GM23338 (cell line): ENCODE results near the gene FRAT2. TPM values are rescaled to one million over a fixed set of nuclear protein-coding genes. Genes with fewer than 3 reads are reported as not detected.

ENCODE experiments used
- ATAC-seq: fragments of 200-7000 bp; cut with Tn5 transposase; 3 replicates; pipeline ENCODE4 v1.9.1; 2020
- DNase-seq: peaks from one replicate; pipeline ENCODE4 v3.0.0-alpha.2; 2015; ENCODE audit warnings: low spot score
- H2AFZ ChIP-seq: fragments of 200-600 bp; sonication (generic); 2 replicates; pipeline ENCODE4 v1.8.0; 2016; ENCODE audit warnings: antibody characterized with exemption, mild to moderate bottlenecking, moderate library complexity
- H3F3A ChIP-seq: fragments of 200-600 bp; sonication (generic); replicated peaks from 2 replicates; pipeline ENCODE4 v1.8.0; 2017; ENCODE audit warnings: antibody characterized with exemption, mixed run types, low read depth
- H3K27ac ChIP-seq: fragments of 200-600 bp; sonication (generic); 2 replicates; pipeline ENCODE4 v1.6.1; 2016; ENCODE audit warnings: low read depth
- H3K27me3 ChIP-seq: fragments of 200-600 bp; sonication (generic); 2 replicates; pipeline ENCODE4 v1.8.0; 2016; ENCODE audit warnings: mild to moderate bottlenecking, mixed run types, moderate library complexity; ENCODE audit not compliant: insufficient read depth
- H3K36me3 ChIP-seq: fragments of 200-600 bp; sonication (generic); 2 replicates; pipeline ENCODE4 v1.8.0; 2016; ENCODE audit warnings: mild to moderate bottlenecking; ENCODE audit not compliant: insufficient read depth
- H3K4me1 ChIP-seq: fragments of 200-600 bp; sonication (generic); 2 replicates; pipeline ENCODE4 v1.8.0; 2016; ENCODE audit warnings: mild to moderate bottlenecking, moderate library complexity; ENCODE audit not compliant: insufficient read depth
- H3K4me2 ChIP-seq: fragments of 200-600 bp; sonication (generic); 2 replicates; pipeline ENCODE4 v1.7.1; 2017; ENCODE audit warnings: mixed run types
- H3K4me3 ChIP-seq: fragments of 200-600 bp; sonication (generic); 2 replicates; pipeline ENCODE4 v1.6.1; 2016; ENCODE audit warnings: mixed run types
- H3K79me2 ChIP-seq: fragments of 200-600 bp; sonication (generic); replicated peaks from 2 replicates; pipeline ENCODE4 v1.8.0; 2017; ENCODE audit warnings: mild to moderate bottlenecking; ENCODE audit not compliant: insufficient read depth
- H3K9me2 ChIP-seq: fragments of 200-600 bp; sonication (generic); 2 replicates; pipeline ENCODE4 v1.8.0; 2017; ENCODE audit not compliant: insufficient read depth
- H4K20me1 ChIP-seq: fragments of 200-600 bp; sonication (generic); replicated peaks from 2 replicates; pipeline ENCODE4 v1.8.0; 2017; ENCODE audit warnings: mild to moderate bottlenecking; ENCODE audit not compliant: insufficient read depth
- H3K27ac Mint-ChIP-seq: 2 replicates; pipeline ENCODE4 v1.8.0; 2020; ENCODE audit warnings: inconsistent platforms, mild to moderate bottlenecking, moderate library complexity, mixed read lengths
- H3K27me3 Mint-ChIP-seq: 3 replicates; pipeline ENCODE4 v1.8.0; 2022; ENCODE audit warnings: low read depth, mild to moderate bottlenecking, moderate library complexity, mixed read lengths, inconsistent platforms; ENCODE audit not compliant: insufficient read depth, poor library complexity
- H3K36me3 Mint-ChIP-seq: 3 replicates; pipeline ENCODE4 v1.8.0; 2021; ENCODE audit warnings: low read depth, mild to moderate bottlenecking, inconsistent platforms, moderate library complexity, mixed read lengths
- H3K4me1 Mint-ChIP-seq: 3 replicates; pipeline ENCODE4 v1.8.0; 2020; ENCODE audit warnings: mild to moderate bottlenecking, inconsistent platforms, mixed read lengths
- H3K4me3 Mint-ChIP-seq: 3 replicates; pipeline ENCODE4 v1.8.0; 2021; ENCODE audit warnings: moderate library complexity, mild to moderate bottlenecking, inconsistent platforms, mixed read lengths
- H3K9me3 Mint-ChIP-seq: 3 replicates; pipeline ENCODE4 v1.8.0; 2020; ENCODE audit warnings: moderate library complexity, mild to moderate bottlenecking, inconsistent platforms, mixed read lengths
- CREB1 ChIP-seq: fragments of 250-450 bp; sonication (Bioruptor Pico); IDR thresholded peaks from 2 replicates; pipeline ENCODE4 v1.5.0; 2020; ENCODE audit warnings: low read depth, mild to moderate bottlenecking, moderate library complexity
- EZH2 ChIP-seq: fragments of 200-600 bp; sonication (generic); IDR thresholded peaks from one replicate; pipeline ENCODE4 v1.8.0; 2017; ENCODE audit warnings: antibody characterized with exemption, mild to moderate bottlenecking, low read depth; ENCODE audit not compliant: unreplicated experiment
- NANOG ChIP-seq: IDR thresholded peaks from 2 replicates; pipeline ENCODE4 v1.6.1; 2016; ENCODE audit warnings: antibody characterized with exemption, borderline replicate concordance
- ZNF331 ChIP-seq: fragments of 250-450 bp; sonication (Bioruptor Pico); IDR thresholded peaks from 2 replicates; pipeline ENCODE4 v1.5.0; 2020; ENCODE audit warnings: low read depth, mild to moderate bottlenecking, moderate library complexity
- polyA plus RNA-seq: library from polyadenylated mRNA; unstranded; fragments of >200 nt; fragmentation: Nextera tagmentation; extraction: Ambion mirVana; gene quantifications from 2 replicates; pipeline ENCODE4 v1.2.1, GENCODE V29; 2016
- total RNA-seq: library from RNA; depleted of rRNA; stranded (reverse); fragments of >200 nt; shearing (Covaris generic); gene quantifications from 2 replicates; pipeline ENCODE4 v1.2.3, GENCODE V29; 2014
- TF ChIP-seq, protein P1 (sequence below), 2 experiments: fragments of 200-600 bp in 1 of 2; sonication (generic) in 1 of 2; conservative IDR thresholded peaks; 2 replicates each; pipeline versions ENCODE4 v1.5.1 to v1.6.1; 2016 to 2017; ENCODE audit warnings: antibody characterized with exemption in 2 of 2, low read depth in 2 of 2, mild to moderate bottlenecking in 2 of 2, moderate library complexity in 1 of 2
- TF ChIP-seq, protein P2 (sequence below): IDR thresholded peaks from one replicate; pipeline ENCODE4 v1.6.1; 2018; ENCODE audit warnings: antibody characterized with exemption; ENCODE audit not compliant: unreplicated experiment
- TF ChIP-seq, protein P3 (sequence below): IDR thresholded peaks from 2 replicates; pipeline ENCODE4 v1.6.1; 2016; ENCODE audit warnings: antibody characterized with exemption

Gene FRAT2
- total and polyA plus RNA-seq, 2 experiments from 2014 or later: 24.5 to 109 TPM

DNA sequence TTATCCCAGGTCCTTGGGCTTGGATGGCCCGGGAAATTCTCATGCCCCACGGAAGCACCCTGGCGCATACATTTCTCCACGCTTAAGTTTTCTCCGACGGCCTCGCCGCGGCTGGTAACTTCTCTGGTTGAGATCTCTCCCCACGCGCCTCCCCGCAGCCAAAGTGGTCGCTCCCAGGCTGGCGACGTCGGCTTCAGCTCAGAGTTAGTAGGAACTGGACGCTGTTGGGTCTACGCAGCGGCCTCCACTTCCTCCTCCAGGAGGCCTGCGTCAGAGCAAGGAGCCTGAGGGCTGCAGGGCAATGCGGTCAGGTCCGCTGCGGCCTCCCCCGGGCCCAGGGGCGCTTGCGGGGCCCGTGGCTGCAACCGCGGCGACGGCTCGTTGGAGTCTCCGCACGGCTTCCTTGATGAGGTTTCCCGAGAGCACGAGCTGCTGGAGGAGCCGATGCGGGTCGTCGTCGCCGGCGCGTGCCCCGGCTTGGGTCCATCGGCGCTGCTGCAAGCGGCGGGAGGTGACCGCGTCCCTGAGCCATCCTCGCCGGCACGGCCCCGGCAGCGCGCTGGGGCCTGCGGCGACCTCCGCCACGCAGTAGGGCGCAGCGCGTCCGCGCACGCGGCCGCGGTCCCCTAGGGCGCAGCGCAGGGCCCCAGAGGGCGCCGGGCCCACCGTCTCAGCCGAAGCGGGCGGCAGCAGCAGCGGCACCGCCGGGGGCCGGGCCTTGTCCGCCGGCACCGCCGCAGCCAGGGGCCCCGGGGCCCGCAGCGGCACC is 744 bp downstream of the FRAT2 start (continued):
- TF ChIP-seq, protein P1, sequence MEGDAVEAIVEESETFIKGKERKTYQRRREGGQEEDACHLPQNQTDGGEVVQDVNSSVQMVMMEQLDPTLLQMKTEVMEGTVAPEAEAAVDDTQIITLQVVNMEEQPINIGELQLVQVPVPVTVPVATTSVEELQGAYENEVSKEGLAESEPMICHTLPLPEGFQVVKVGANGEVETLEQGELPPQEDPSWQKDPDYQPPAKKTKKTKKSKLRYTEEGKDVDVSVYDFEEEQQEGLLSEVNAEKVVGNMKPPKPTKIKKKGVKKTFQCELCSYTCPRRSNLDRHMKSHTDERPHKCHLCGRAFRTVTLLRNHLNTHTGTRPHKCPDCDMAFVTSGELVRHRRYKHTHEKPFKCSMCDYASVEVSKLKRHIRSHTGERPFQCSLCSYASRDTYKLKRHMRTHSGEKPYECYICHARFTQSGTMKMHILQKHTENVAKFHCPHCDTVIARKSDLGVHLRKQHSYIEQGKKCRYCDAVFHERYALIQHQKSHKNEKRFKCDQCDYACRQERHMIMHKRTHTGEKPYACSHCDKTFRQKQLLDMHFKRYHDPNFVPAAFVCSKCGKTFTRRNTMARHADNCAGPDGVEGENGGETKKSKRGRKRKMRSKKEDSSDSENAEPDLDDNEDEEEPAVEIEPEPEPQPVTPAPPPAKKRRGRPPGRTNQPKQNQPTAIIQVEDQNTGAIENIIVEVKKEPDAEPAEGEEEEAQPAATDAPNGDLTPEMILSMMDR (conservative IDR thresholded peaks at IDR 0.05; ENCODE audit: low read depth in 2 of 2): no peak
- TF ChIP-seq EZH2: no peak
- TF ChIP-seq, protein P2, sequence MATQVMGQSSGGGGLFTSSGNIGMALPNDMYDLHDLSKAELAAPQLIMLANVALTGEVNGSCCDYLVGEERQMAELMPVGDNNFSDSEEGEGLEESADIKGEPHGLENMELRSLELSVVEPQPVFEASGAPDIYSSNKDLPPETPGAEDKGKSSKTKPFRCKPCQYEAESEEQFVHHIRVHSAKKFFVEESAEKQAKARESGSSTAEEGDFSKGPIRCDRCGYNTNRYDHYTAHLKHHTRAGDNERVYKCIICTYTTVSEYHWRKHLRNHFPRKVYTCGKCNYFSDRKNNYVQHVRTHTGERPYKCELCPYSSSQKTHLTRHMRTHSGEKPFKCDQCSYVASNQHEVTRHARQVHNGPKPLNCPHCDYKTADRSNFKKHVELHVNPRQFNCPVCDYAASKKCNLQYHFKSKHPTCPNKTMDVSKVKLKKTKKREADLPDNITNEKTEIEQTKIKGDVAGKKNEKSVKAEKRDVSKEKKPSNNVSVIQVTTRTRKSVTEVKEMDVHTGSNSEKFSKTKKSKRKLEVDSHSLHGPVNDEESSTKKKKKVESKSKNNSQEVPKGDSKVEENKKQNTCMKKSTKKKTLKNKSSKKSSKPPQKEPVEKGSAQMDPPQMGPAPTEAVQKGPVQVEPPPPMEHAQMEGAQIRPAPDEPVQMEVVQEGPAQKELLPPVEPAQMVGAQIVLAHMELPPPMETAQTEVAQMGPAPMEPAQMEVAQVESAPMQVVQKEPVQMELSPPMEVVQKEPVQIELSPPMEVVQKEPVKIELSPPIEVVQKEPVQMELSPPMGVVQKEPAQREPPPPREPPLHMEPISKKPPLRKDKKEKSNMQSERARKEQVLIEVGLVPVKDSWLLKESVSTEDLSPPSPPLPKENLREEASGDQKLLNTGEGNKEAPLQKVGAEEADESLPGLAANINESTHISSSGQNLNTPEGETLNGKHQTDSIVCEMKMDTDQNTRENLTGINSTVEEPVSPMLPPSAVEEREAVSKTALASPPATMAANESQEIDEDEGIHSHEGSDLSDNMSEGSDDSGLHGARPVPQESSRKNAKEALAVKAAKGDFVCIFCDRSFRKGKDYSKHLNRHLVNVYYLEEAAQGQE: no peak
- TF ChIP-seq, protein P3, sequence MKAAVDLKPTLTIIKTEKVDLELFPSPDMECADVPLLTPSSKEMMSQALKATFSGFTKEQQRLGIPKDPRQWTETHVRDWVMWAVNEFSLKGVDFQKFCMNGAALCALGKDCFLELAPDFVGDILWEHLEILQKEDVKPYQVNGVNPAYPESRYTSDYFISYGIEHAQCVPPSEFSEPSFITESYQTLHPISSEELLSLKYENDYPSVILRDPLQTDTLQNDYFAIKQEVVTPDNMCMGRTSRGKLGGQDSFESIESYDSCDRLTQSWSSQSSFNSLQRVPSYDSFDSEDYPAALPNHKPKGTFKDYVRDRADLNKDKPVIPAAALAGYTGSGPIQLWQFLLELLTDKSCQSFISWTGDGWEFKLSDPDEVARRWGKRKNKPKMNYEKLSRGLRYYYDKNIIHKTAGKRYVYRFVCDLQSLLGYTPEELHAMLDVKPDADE: no peak
- no peak for TF ChIP-seq CREB1 (CRISPR knock-in tag)
- no peak for TF ChIP-seq NANOG

DNA sequence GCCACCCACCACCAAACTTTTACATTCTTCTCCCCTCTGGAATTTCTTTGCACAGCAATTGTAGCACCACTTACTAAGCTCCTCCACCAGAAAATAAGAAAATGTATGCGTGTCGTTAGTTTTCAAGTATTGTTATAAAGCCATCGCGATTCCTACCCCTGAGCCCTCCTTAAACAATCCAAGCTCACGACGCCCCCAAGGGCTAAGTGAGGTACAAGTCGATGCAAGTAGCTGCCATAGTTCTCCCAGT is 1.3 kb downstream of the FRAT2 start:
- H3K4me2 ChIP-seq: peak overlapping the region; percentile 93
- Mint-ChIP-seq H3K27me3 (peaks cover 17% of the 10 kb centered on the region), H3K4me3 (peak overlapping the region; percentile 94), H3K9me3 (no peaks in the 10 kb centered on the region), H3K36me3 (peaks cover 41% of the 10 kb centered on the region), H3K4me1 (peaks cover 46% of the 10 kb centered on the region), H3K27ac (peak overlapping the region; percentile 95)
- ATAC-seq (peak; percentile 8), DNase-seq (peak; percentile 76)
- H4K20me1 ChIP-seq: peaks cover 24% of the 10 kb centered on the region
- H3K27ac ChIP-seq: peak overlapping the region; percentile 85; the same call in 1 of the 2 replicates
- H3F3A ChIP-seq: peaks cover 13% of the 10 kb centered on the region
- H3K27me3 ChIP-seq: no peaks in the 10 kb centered on the region
- peak overlapping the region; percentile 82 for H3K4me3 ChIP-seq
- TF ChIP-seq, protein P2: no peak
- no peak for TF ChIP-seq ZNF331 (CRISPR knock-in tag)
- TF ChIP-seq, protein P1 (conservative IDR thresholded peaks at IDR 0.05; ENCODE audit: low read depth in 2 of 2): peak; percentile 25 to 48; a peak in 3 of 4 replicates
- H3K79me2 ChIP-seq: peaks cover 55% of the 10 kb centered on the region
- no peaks in the 10 kb centered on the region for H3K9me2 ChIP-seq
- no peak overlapping the region for H2AFZ ChIP-seq
- H3K36me3 ChIP-seq: no peaks in the 10 kb centered on the region
- H3K4me1 ChIP-seq: peaks cover 46% of the 10 kb centered on the region
